BLaER1 treated with 17β-estradiol and CSF1 and Interleukin-3, amounts not matched to agents 10 nM and 100 nM (cell line): ENCODE results near the gene ADGRD1.

Experiments
- H3K27ac ChIP-seq, 11 experiments: shearing (Covaris generic); formaldehyde crosslinking; 2 replicates each; pipeline ENCODE4 v1.8.1; 2022
- H3K27me3 ChIP-seq, 11 experiments: shearing (Covaris generic); formaldehyde crosslinking; 2 replicates each; pipeline ENCODE4 v1.8.1; 2022
- H3K36me3 ChIP-seq, 11 experiments: shearing (Covaris generic); formaldehyde crosslinking; 2 replicates each; pipeline ENCODE4 v1.8.1; 2022
- H3K4me1 ChIP-seq, 10 experiments: shearing (Covaris generic); formaldehyde crosslinking; 2 replicates each; pipeline ENCODE4 v1.8.1; 2022
- H3K4me2 ChIP-seq, 11 experiments: shearing (Covaris generic); formaldehyde crosslinking; 2 replicates each; pipeline ENCODE4 v1.8.1; 2022
- H3K4me3 ChIP-seq, 10 experiments: shearing (Covaris generic); formaldehyde crosslinking; 2 replicates each; pipeline ENCODE4 v1.8.1; 2022
- H3K9ac ChIP-seq, 11 experiments: shearing (Covaris generic); formaldehyde crosslinking; 2 replicates each; pipeline ENCODE4 v1.8.1; 2022
- H3K9me3 ChIP-seq, 11 experiments: shearing (Covaris generic); formaldehyde crosslinking; replicated peaks in 1 of 11; 2 replicates each; pipeline ENCODE4 v1.8.1; 2022
- H4K20me1 ChIP-seq, 11 experiments: shearing (Covaris generic); formaldehyde crosslinking; 2 replicates each; pipeline ENCODE4 v1.8.1; 2022
- Cebpa-rat ChIP-seq, 11 experiments: shearing (Covaris generic); IDR thresholded peaks; 2 replicates each; pipeline ENCODE4 v1.8.1; 2022

ADGRD1 gene

GRCh38 chr12:131141514-131141913, 187.8 kb downstream of the ADGRD1 start:
- Histone ChIP-seq H3K4me2 (peak overlapping the region in 4 of 11 experiments; percentile 9 to 34 (median 19); a peak in 1 of 22 replicates), H3K9me3 (no peaks in the 10 kb centered on the region), H3K4me3 (no peak overlapping the region), H3K4me1 (peaks cover 18 to 51% (median 36%) of the 10 kb centered on the region in 10 experiments), H3K27me3 (peaks cover 0 to 14% (median 0%) of the 10 kb centered on the region in 11 experiments; a peak in 4 of 22 replicates), H3K36me3 (no peaks in the 10 kb centered on the region; a peak in 1 of 22 replicates), H3K27ac (no peak overlapping the region), H3K9ac (no peak overlapping the region), H4K20me1 (peaks cover 0 to 17% (median 0%) of the 10 kb centered on the region in 11 experiments; a peak in 1 of 22 replicates)
- TF ChIP-seq Cebpa-rat (IDR thresholded peaks at IDR 0.05): no peak

DNA sequence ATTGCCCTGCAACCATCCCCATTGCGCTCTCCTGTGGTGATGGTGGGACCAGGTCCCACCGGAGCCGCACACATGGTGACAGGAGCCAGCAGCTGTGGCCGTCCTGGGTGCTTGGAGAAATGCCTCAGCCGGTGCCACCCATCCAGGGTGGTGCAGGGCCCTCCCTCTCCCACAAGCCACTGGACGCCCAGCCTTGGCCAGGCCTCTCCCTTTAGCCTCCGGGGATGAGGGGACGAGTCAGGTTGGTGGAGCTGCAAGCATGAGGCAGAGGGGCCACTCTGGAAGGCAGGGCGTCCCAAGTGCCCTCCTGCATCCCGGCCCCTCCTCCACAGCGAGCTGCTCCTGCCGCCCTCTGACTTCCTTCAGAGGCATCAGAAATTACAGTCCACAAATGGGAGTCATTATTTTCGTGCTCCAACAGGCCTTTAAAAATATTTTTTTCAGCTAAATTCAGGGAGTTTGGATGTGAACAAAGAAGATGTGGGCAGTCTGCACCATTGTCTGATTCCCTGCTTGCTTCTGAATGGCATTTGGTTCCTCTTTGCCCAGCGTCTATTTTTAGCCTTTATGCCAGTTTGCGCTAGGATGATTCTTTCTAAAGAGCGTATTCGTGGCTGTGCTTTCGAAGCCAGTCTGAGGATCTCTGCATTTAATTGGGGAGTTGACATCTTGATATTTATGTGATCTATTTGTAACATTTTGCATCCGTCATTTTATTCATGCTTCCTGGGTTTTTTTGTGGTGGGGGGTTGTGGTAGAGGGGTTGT, 189.4 kb downstream of the ADGRD1 start:
- Histone ChIP-seq H3K4me1 (peaks cover 27 to 66% (median 48%) of the 10 kb centered on the region in 10 experiments), H3K9ac (peak overlapping the region in 6 of 11 experiments; percentile 11 to 54 (median 36); a peak in 7 of 22 replicates), H3K36me3 (no peaks in the 10 kb centered on the region; a peak in 1 of 22 replicates), H3K27ac (peak overlapping the region in 5 of 11 experiments; percentile 6 to 51 (median 41); a peak in 8 of 22 replicates), H3K27me3 (peaks cover 0 to 12% (median 0%) of the 10 kb centered on the region in 11 experiments; a peak in 4 of 22 replicates), H3K9me3 (no peaks in the 10 kb centered on the region), H3K4me3 (peak overlapping the region in 2 of 10 experiments; percentile 23 to 26; a peak in 2 of 20 replicates), H4K20me1 (peaks cover 0 to 13% (median 0%) of the 10 kb centered on the region in 11 experiments; a peak in 1 of 22 replicates), H3K4me2 (peak overlapping the region; percentile 59 to 89 (median 80))
- no peak for TF ChIP-seq Cebpa-rat (IDR thresholded peaks at IDR 0.05)

DNA sequence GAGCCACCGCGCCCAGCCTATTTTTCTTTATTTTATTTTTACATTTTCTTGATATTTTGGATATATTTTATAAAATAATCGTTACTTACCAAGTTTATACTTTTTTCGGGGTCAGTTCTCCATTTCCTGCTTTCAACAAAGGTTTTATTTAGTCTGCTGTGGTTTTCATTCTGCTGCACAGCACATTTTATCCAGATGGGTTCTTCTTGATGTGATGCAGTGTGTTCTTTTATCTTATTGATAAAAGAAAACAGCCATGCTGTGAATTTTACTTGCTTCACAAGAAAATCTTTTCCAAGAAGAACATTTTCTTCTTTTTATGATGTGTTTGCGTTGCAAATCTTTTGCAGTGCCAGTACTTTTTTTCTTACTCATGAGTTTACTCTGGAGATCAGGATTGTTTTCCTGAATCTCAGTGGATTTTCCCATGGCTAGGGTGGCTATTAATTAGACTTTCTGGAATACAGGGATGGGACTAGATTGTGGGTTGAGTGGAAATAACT, 192.5 kb downstream of the ADGRD1 start:
- TF ChIP-seq Cebpa-rat (IDR thresholded peaks at IDR 0.05): no peak
- Histone ChIP-seq H3K4me2 (peak overlapping the region; percentile 17 to 79 (median 59); a peak in 20 of 22 replicates), H3K27ac (no peak overlapping the region), H3K9me3 (peaks cover 0 to 11% (median 8%) of the 10 kb centered on the region in 11 experiments; a peak in 10 of 22 replicates), H3K4me3 (peak overlapping the region in 1 of 10 experiments; percentile 11; a peak in 1 of 20 replicates), H3K27me3 (no peaks in the 10 kb centered on the region), H3K4me1 (peaks cover 30 to 53% (median 38%) of the 10 kb centered on the region in 10 experiments), H4K20me1 (no peaks in the 10 kb centered on the region), H3K36me3 (no peaks in the 10 kb centered on the region), H3K9ac (no peak overlapping the region)

DNA sequence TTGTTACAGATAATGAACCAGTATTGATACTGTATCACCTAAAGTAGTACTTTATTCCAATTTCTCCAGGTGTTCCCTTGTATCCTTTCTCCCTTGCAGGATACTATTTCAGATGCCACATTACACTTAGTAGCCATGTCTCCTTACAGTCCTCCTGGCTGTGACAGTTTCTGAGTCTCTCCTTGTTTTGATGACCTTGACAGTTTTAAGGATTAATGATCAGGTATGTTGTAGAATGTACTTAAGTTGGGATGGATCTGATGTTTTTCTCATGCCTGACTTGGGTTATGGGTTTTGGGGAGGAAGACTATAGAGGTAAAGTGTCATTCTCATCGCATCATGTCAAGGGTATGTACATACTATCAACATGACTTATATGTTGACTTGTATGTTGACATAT, 193.6 kb downstream of the ADGRD1 start:
- Histone ChIP-seq H3K27me3 (no peaks in the 10 kb centered on the region), H3K4me2 (peak overlapping the region in 6 of 11 experiments; percentile 18 to 79 (median 46); a peak in 4 of 22 replicates), H3K27ac (no peak overlapping the region), H3K9me3 (peaks cover 0 to 17% (median 10%) of the 10 kb centered on the region in 11 experiments; a peak in 11 of 22 replicates), H3K9ac (no peak overlapping the region), H3K36me3 (no peaks in the 10 kb centered on the region), H3K4me1 (peaks cover 30 to 45% (median 35%) of the 10 kb centered on the region in 10 experiments), H4K20me1 (no peaks in the 10 kb centered on the region), H3K4me3 (no peak overlapping the region)
- TF ChIP-seq Cebpa-rat (IDR thresholded peaks at IDR 0.05): no peak

- H3K9ac ChIP-seq: no peak overlapping the region
- TF ChIP-seq Cebpa-rat (IDR thresholded peaks at IDR 0.05): no peak
- peaks cover 0 to 17% (median 10%) of the 10 kb centered on the region in 11 experiments; a peak in 11 of 22 replicates for H3K9me3 ChIP-seq
- no peaks in the 10 kb centered on the region for H3K27me3 ChIP-seq
- peaks cover 25 to 39% (median 30%) of the 10 kb centered on the region in 10 experiments for H3K4me1 ChIP-seq
- H3K27ac ChIP-seq: no peak overlapping the region
- H3K36me3 ChIP-seq: no peaks in the 10 kb centered on the region
- H3K4me2 ChIP-seq: peak overlapping the region in 8 of 11 experiments; percentile 6 to 58 (median 28); a peak in 10 of 22 replicates
- no peak overlapping the region for H3K4me3 ChIP-seq
- H4K20me1 ChIP-seq: no peaks in the 10 kb centered on the region
Observed at GRCh38 chr12:131147894-131148293, 194.2 kb downstream of the ADGRD1 start.

DNA sequence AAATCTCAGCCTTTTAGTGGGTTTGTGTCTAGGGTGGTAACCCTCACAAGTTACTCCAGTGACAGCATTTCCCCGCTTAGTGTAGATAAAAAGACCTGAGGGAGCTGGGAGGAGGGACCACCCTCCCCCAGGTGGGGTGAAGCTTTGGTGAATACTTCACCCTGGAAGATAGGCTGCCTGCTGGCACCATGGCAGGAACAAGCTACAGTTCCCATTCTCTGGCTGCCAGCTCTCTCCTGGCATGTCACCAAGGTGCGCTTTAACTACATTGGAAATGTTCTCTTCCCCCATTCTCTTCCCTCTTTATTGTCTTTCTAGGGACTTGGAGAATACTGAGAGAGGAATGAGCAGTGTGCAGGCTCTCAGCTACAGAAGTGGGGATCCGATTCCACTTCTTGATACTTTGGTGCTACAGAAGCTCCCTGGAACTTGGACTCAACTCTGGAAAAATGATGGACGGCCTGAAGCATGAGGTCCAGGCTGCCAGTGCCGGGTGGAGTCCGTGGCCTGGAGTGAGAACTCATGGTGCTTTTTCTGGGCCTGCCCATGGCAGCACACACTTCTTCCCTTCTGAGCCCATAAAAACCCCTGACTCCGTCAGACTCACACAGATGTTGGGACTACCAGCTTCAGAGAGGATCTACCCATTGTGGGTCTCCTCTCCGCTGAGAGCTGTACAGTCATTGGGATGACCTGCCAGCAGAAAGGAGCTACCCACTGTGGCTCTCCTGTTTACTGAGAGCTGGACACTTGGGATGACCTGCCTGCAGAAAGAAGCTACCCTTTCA, 198.0 kb downstream of the ADGRD1 start:
- no peaks in the 10 kb centered on the region for H3K36me3 ChIP-seq
- no peak for TF ChIP-seq Cebpa-rat (IDR thresholded peaks at IDR 0.05)
- no peaks in the 10 kb centered on the region for H3K27me3 ChIP-seq

DNA sequence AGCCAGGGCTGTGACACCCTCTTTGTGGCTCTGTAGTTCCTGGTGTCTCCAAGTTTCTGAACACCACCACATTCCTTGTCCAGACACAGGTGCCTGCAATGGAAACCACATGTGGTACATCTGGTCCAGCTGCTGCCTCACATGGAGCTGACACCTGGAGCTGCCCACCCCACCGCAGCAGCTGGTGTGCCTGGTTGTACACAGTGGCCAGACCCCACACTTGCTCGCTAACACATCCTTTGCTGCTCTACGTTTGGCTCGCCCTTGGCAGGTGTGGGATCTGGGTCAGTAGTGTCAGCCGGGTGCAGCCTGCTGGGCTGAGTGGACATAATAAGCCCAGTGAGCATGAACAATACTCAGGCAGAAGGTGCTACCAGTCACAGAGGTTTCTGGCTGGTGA, 198.9 kb downstream of the ADGRD1 start:
- no peak overlapping the region for H3K27ac ChIP-seq
- H3K36me3 ChIP-seq: no peaks in the 10 kb centered on the region
- no peak overlapping the region for H3K4me2 ChIP-seq
- no peak overlapping the region for H3K9ac ChIP-seq
- H3K9me3 ChIP-seq: peaks cover 0 to 17% (median 10%) of the 10 kb centered on the region in 11 experiments; a peak in 11 of 22 replicates
- H3K4me3 ChIP-seq: no peak overlapping the region
- no peaks in the 10 kb centered on the region for H3K27me3 ChIP-seq
- peaks cover 0 to 9% (median 7%) of the 10 kb centered on the region in 10 experiments; a peak in 14 of 20 replicates for H3K4me1 ChIP-seq
- H4K20me1 ChIP-seq: no peaks in the 10 kb centered on the region
- TF ChIP-seq Cebpa-rat (IDR thresholded peaks at IDR 0.05): no peak

More for the DNA sequence above, 198.0 kb downstream of the ADGRD1 start:
- no peak overlapping the region for H3K27ac ChIP-seq
- no peak overlapping the region for H3K4me3 ChIP-seq
- peaks cover 0 to 17% (median 10%) of the 10 kb centered on the region in 11 experiments; a peak in 11 of 22 replicates for H3K9me3 ChIP-seq
- H3K4me1 ChIP-seq: peaks cover 5 to 16% (median 12%) of the 10 kb centered on the region in 10 experiments
- no peak overlapping the region for H3K4me2 ChIP-seq
- H3K9ac ChIP-seq: no peak overlapping the region
- no peaks in the 10 kb centered on the region for H4K20me1 ChIP-seq

DNA sequence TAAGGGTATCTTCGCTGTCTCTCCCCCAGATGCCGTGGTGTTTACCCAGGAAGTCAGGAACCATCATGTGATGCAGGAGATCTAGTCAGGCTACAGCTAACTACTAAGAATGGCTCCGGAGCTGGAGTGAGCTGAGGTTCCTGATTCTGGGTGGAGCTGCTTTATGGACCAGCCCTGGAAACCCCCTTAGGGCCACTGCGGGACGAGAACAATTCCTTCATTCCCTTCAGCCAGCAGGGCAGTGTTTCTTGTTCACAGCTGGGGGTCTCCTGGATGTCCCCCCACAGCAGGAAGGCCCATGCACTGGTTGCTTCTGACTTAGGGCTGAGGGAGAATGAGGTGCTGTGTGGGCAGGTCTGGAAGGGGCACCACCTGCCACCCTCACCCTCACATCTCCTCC, 199.3 kb downstream of the ADGRD1 start:
- no peak overlapping the region for H3K4me2 ChIP-seq
- peaks cover 0 to 17% (median 10%) of the 10 kb centered on the region in 11 experiments; a peak in 11 of 22 replicates for H3K9me3 ChIP-seq
- H3K27me3 ChIP-seq: no peaks in the 10 kb centered on the region
- TF ChIP-seq Cebpa-rat (IDR thresholded peaks at IDR 0.05): no peak
- peaks cover 0 to 4% (median 3%) of the 10 kb centered on the region in 10 experiments; a peak in 11 of 20 replicates for H3K4me1 ChIP-seq
- no peaks in the 10 kb centered on the region for H4K20me1 ChIP-seq
- H3K36me3 ChIP-seq: no peaks in the 10 kb centered on the region
- no peak overlapping the region for H3K4me3 ChIP-seq
- no peak overlapping the region for H3K9ac ChIP-seq
- no peak overlapping the region for H3K27ac ChIP-seq
